Measurements from ENCODE around the gene METTL25B.

METTL25B gene

DNA sequence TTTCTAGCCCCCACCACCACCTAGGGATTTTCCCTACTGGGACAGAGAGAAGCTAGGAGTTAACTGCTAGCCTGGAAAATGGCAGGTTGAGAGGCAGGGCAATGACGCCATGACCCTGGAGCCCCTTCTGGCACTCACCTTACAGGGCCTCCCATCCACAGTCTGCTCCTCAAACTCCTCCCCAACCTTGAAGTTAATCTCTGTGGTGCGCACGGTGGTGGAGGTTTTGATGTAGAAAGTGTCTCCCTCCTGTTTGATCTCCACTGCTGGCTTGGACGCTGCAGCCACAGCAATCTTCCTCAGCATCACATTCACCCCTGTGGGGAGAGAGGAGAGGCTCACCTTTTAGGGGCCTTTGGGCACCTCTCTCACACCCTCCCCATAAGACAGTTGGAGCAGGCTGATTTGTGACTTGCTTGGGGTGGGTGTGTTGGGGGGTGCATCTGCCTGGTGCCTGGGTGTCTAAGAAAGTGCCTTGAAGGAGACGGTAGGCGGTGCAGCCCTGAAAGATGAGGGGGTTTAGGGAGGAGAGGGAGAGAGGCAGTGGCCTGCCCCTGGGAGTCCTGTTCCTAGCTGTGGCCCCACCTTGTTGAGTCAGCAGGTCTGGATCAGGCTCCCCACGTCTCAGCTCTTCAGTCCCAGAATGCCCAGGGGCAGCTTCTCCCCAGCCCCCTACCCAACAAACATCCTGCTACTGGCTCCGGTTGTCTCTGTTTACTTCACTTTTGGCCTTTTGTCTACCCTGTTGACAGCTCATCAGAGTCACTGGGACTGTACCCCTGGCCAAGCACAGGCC lies 27.3 kb upstream of the METTL25B start:
- no peak for DNase-seq (ENCODE audit: low read depth in 2 of 2)

- DNase-seq (ENCODE audit: low read depth in 2 of 2) = no peak
Measured at GRCh38 chr1:156703336-156703735, 24.9 kb upstream of the METTL25B start.

DNA sequence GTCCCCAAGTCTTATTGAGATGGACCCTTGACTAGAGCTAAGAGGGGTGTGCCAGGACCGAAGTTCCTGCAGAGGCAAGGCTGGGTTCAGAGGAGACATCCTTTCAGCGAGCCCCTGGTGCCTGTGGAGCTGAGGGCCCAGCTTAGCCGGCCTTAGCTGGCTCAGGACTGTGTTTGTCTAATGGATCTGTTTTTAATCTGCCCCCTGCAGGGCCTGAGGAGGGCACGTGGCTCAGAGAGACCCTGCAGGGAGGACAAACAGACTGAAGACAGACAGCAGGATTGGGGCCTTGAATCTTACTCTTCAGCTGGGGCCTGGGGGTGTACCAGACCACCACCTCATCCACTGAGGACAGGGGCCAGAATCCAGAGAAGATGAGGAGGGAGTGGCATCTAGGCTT lies 24.5 kb upstream of the METTL25B start:
- no peak for DNase-seq (ENCODE audit: low read depth in 2 of 2)

DNA sequence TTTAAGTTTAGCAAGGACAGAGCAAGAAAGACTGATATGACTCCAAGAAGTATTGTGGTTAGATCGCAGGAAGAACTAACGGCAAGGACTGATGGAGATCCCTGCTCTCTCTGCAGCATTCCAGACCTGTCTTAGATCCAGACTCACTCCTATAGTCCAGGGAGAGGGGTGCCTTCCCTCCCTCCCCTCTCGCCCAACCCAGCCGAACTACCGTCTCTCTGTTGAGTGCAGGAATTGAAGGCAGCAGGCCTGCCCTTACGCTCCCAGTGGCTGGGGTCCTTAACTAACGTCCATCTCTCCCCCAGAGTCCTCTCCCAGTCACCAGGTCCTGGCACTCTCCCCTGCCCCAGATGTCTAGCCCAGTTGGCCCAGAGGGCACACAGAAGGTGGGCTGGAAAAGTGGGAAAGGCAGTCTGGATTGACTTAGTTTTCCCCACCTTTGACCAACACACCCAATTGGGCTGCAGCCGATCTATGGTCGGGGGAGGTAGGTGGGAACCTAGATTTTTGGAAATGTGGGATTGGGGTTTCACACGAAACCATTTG lies 24.0 kb upstream of the METTL25B start:
- DNase-seq (ENCODE audit: low read depth in 2 of 2) = no peak

- DNase-seq (ENCODE audit: low read depth in 2 of 2) = no peak
Measured at GRCh38 chr1:156704930-156705320, 23.3 kb upstream of the METTL25B start.

- no peak for DNase-seq (ENCODE audit: low read depth in 2 of 2)
Measured at GRCh38 chr1:156705321-156705917, 22.9 kb upstream of the METTL25B start, which contains the start of gene CRABP2. CRABP2 (minus strand) TSS chr1:156705583; CDS start chr1:156705446, 137 bp downstream.

- peak; percentile 55 to 70 for DNase-seq (ENCODE audit: low read depth in 2 of 2)
Measured at GRCh38 chr1:156705918-156706656, 22.2 kb upstream of the METTL25B start.

DNA sequence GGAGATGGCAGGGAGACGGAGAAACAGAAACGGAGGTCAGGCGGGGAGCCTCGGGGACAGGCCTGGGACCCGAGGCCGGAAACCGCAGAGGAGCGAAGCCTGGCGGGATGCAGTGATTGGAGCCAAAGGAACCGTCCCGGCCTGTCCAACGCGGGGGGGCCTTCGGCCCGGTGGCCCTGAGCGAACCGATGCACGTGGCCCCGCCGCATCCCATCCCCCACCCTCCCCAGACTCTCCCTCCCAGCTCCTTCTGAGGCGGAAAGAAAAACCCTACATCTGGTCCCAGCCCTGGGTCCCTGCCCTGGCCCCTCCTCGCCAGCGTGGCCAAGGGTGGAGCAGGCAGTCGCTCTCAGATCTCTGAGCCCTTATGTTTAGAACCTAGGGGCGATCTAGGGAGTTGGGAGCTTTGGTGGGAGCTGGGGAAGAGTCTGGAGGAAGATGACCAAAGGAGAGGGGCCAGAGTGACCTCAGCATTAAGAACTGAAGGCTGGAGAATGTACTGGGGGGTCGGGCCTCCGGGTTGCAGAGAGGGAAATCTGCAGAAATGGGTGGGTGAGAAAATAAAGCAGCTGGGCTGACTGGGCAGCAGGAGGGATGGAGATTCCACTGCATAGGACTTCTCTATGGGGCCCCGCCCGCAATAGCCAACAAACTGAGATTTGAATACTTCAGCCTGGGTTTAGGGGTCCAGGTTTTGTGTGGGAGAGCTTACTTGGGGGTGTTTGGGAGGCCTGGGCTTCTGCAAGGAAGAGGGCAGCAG lies 21.4 kb upstream of the METTL25B start:
- no peak for DNase-seq (ENCODE audit: low read depth in 2 of 2)

DNA sequence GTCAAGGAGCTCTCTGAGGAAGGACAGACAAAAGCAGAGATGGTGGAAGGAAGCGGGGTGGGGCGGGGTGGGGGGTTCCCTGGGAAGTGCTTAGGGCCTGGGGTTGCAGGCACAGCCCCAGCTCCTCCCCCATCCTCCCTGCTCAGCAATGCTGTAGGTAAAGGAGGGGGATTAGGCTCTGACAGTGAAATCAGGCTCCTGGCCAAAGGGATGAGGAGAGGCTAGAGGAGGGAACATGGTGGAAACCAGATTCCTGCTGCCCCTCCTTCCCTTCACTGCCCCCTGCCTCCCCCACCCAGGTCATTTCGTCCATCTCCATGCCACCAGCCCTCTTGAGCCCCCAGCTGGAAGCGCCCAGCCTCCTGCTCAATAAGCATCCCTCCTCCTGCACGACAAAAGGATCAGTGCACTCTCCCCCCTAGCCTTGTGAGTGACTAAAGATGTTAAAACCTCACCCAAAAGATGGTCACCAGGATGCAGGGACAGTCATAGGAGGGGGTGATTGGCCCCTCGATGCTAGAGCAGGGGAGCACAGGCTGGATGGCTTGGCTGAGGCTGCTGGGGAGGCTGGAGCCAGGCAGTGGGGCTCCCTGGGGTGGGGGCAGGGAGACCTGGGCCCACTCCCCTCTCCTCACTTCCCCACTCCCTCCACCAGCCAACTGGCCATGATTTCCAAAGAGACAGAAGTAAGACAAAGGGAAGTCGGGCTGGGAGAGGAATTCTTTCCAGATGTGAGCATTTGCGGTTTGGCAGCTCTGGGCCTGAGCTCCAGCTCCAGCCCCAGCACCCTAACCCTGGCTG lies 20.7 kb upstream of the METTL25B start:
- no peak for DNase-seq (ENCODE audit: low read depth in 2 of 2)

DNA sequence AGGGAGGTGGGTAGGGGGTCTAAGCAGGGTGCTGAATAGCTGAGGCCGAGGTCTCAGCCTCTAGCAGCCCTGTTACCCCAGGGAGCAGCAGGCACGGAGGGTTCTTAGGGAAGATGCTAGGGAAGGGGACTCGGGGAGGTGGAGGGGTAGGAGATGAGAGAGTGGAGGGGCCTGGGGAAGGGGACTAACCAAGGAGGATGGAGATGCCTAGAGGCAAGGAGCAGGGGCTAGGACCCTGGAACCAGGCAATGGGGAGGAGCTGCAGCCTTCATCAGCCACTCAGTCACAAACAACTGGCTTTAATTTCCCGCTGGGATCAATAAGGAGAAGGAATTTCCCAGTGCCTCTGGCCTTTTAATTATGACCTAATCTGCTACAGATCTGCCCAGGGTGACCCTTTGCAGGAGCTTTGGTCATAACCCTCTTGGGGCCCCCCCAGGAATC lies 20.0 kb upstream of the METTL25B start:
- no peak for DNase-seq (ENCODE audit: low read depth in 2 of 2)

DNA sequence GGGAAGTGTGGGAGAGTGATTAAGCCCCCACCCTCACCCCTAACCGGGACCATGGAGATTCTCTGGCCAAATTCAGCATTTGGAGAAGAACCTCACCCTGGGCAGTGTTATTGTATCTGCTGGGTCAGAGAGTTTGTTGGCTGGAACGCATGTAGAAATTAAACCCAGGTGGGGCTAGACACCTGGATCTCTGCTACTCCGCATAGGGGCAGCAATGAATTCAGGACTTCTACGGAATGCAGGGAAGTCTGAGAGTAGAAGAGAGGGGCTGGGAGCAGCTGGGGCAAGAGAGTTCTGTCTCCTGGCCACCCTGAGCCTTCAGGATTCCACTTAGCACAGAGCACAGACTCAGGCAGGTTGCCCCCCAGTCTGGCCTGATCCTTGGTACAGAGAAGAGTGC lies 19.2 kb upstream of the METTL25B start:
- DNase-seq (ENCODE audit: low read depth in 2 of 2) = no peak

GRCh38 chr1:156709757-156710489 lies 18.3 kb upstream of the METTL25B start:
- DNase-seq (ENCODE audit: low read depth in 2 of 2) = no peak

- no peak for DNase-seq (ENCODE audit: low read depth in 2 of 2)
Measured at GRCh38 chr1:156711011-156711817, 17.1 kb upstream of the METTL25B start.

DNA sequence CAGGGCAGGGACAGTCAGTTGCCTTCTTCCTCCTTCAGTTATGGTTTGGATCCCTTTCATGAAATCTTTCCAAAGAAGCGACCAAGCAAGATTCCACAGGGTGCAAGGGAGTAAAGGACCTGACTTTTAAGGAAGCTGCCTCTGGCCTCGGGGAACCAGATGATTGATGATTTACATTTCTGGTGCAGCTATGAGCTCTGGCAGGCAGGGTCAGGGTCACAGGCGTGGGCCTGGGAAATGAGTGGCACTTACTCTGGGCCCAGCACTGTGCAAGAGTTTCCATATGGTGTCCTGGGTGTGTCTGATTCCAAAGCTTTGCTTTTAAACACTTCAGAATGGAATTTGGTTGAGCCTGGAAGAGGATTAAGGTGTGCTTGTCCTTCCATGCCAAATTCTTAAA lies 15.6 kb upstream of the METTL25B start:
- DNase-seq (ENCODE audit: low read depth in 2 of 2) = no peak

DNA sequence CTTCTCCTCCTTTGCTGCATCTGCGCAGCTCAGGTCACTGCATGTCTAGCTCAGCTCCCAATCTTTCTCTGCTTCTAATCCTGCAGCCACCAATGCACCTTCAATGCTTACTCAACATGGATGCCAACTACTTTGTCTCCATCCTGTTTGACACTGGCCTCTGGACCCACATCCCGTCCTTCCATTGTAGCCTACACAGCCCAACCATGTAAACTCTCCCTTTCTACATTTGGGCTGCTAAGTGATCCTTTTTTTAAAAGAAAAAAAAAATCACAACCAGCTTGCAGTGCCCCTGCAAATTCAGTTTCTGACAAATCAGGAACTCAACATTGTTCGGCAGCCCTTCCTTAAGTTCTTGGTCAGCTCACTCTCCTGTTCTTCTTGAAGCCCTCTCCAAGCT lies 13.4 kb upstream of the METTL25B start:
- no peak for DNase-seq (ENCODE audit: low read depth in 2 of 2)

GRCh38 chr1:156717351-156717750 lies 10.9 kb upstream of the METTL25B start:
- DNase-seq (ENCODE audit: low read depth in 2 of 2) = no peak

GRCh38 chr1:156721131-156721530 lies 7.1 kb upstream of the METTL25B start:
- no peak for DNase-seq (ENCODE audit: low read depth in 2 of 2)

DNA sequence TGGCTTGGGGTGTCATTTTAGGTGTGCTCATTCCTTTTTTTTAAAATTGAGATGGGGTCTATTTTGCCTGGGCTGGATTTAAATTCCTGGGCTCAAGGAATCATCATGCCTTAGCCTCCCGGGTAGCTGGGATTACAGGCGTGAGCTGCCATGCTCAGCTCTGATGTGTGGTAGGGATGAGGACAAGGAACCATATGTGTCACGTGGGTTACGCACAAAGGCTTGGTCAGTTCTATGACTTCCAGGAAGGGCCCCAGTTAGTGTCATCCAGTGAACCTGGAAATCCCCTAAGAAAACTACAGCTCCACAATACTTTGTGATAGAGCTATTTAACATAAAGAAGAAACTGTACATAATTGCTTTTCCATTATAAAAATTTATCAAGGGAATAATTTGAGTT lies 6.7 kb upstream of the METTL25B start:
- DNase-seq (ENCODE audit: low read depth in 2 of 2) = no peak

- peak; percentile 72 to 78 for DNase-seq (ENCODE audit: low read depth in 2 of 2)
Measured at GRCh38 chr1:156725683-156726280, 2.5 kb upstream of the METTL25B start.

All from stimulated activated CD8-positive, alpha-beta memory T cell treated with anti-CD3 and anti-CD28 coated beads, Interleukin-2, amount 100 ng/mL, for 48 hours (primary cell).